ENCODE results near the gene LPP. TPM values are rescaled to one million over a fixed set of nuclear protein-coding genes. Genes with fewer than 3 reads are reported as not detected.

The LPP gene
- total and polyA plus RNA-seq, 10 of the 15 experiments (the other 5 are each of a cell fraction or from before 2014, with no cell fraction given): under 0.01 to 0.62 (median 0.03) TPM

DNA sequence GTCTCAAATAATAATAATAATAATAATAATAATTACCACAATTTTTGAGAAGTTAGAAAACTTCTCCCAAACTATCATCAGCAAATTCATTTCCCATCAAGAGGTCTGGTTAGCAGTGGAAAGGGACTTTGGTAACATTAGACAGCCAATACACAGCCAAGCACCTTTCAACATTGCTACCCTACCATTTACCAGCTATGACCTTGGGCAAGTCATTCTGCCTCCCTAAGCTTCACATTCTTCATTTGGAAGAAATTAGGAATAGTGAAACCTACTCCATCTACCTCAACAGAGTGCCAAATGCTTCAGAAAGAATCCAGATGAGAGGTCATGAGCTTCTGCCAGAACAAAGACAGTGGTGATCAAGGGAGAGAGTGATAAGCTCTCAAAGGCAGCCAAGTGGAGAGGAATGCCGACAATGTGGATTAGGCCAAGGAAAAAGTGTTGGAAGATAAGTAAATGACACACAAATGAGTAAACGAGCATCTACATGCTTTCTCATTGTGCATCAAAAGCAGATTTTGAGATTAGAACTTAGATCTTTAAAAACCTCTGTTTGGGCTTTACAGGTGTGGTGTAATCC is 42.9 kb upstream of the LPP start (continued):
- TF ChIP-seq, protein P1, sequence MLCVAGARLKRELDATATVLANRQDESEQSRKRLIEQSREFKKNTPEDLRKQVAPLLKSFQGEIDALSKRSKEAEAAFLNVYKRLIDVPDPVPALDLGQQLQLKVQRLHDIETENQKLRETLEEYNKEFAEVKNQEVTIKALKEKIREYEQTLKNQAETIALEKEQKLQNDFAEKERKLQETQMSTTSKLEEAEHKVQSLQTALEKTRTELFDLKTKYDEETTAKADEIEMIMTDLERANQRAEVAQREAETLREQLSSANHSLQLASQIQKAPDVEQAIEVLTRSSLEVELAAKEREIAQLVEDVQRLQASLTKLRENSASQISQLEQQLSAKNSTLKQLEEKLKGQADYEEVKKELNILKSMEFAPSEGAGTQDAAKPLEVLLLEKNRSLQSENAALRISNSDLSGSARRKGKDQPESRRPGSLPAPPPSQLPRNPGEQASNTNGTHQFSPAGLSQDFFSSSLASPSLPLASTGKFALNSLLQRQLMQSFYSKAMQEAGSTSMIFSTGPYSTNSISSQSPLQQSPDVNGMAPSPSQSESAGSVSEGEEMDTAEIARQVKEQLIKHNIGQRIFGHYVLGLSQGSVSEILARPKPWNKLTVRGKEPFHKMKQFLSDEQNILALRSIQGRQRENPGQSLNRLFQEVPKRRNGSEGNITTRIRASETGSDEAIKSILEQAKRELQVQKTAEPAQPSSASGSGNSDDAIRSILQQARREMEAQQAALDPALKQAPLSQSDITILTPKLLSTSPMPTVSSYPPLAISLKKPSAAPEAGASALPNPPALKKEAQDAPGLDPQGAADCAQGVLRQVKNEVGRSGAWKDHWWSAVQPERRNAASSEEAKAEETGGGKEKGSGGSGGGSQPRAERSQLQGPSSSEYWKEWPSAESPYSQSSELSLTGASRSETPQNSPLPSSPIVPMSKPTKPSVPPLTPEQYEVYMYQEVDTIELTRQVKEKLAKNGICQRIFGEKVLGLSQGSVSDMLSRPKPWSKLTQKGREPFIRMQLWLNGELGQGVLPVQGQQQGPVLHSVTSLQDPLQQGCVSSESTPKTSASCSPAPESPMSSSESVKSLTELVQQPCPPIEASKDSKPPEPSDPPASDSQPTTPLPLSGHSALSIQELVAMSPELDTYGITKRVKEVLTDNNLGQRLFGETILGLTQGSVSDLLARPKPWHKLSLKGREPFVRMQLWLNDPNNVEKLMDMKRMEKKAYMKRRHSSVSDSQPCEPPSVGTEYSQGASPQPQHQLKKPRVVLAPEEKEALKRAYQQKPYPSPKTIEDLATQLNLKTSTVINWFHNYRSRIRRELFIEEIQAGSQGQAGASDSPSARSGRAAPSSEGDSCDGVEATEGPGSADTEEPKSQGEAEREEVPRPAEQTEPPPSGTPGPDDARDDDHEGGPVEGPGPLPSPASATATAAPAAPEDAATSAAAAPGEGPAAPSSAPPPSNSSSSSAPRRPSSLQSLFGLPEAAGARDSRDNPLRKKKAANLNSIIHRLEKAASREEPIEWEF (IDR thresholded peaks at IDR 0.05; ENCODE audit: insufficient replicate concordance, low read depth, low read length): no peak
- TF ChIP-seq CHD4 (IDR thresholded peaks at IDR 0.05) (no peak), STAT3 (IDR thresholded peaks at IDR 0.05; ENCODE audit: low read depth, low read length) (no peak), MTA2 (IDR thresholded peaks at IDR 0.05; ENCODE audit: low read depth) (no peak), TBL1XR1 (IDR thresholded peaks at IDR 0.05; ENCODE audit: low read depth, low read length) (no peak), ZNF207 (IDR thresholded peaks at IDR 0.05; ENCODE audit: borderline replicate concordance) (no peak), SREBF2 (IDR thresholded peaks at IDR 0.05; ENCODE audit: low read length) (no peak), TCF3 (IDR thresholded peaks at IDR 0.05; ENCODE audit: borderline replicate concordance, insufficient read depth, low read depth, low read length) (no peak)

DNA sequence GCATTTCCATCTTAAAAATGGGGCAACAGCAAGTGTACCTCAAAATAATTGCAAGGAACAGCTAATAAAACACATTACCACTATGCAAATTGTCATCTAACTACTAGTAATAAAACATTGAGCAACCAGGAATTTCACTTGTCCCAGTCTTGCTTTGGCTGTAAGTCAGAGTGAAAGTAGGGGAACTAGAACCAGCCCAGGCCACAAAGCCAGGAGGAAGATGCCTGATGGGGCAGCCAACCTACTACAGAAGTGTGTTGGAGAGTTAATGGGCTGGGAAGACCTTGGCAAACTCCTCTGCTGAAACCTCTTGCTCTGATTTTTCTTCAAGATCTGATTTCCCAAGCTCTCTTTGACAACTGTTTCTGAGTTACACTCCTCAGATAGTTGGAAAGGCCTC is 40.2 kb upstream of the LPP start:
- CTCF ChIA-PET: no interaction called here
- TF ChIP-seq, protein P2, sequence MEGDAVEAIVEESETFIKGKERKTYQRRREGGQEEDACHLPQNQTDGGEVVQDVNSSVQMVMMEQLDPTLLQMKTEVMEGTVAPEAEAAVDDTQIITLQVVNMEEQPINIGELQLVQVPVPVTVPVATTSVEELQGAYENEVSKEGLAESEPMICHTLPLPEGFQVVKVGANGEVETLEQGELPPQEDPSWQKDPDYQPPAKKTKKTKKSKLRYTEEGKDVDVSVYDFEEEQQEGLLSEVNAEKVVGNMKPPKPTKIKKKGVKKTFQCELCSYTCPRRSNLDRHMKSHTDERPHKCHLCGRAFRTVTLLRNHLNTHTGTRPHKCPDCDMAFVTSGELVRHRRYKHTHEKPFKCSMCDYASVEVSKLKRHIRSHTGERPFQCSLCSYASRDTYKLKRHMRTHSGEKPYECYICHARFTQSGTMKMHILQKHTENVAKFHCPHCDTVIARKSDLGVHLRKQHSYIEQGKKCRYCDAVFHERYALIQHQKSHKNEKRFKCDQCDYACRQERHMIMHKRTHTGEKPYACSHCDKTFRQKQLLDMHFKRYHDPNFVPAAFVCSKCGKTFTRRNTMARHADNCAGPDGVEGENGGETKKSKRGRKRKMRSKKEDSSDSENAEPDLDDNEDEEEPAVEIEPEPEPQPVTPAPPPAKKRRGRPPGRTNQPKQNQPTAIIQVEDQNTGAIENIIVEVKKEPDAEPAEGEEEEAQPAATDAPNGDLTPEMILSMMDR (IDR thresholded peaks at IDR 0.05 in 2 of 3, conservative IDR thresholded peaks at IDR 0.05 in 1 of 3; ENCODE audit: control insufficient read depth in 2 of 3, extremely low read depth in 1 of 3, insufficient read depth in 1 of 3, low read depth in 3 of 3, low read length in 3 of 3): no peak
- TF ChIP-seq POLR2A (IDR thresholded peaks at IDR 0.05; ENCODE audit: low read depth, low read length) (no peak), GATAD2B (conservative IDR thresholded peaks at IDR 0.05; ENCODE audit: low read depth) (no peak), GABPA (IDR thresholded peaks at IDR 0.05; ENCODE audit: low read depth) (no peak), PML (IDR thresholded peaks at IDR 0.05; ENCODE audit: low read length) (no peak)
- TF ChIP-seq, protein P3, sequence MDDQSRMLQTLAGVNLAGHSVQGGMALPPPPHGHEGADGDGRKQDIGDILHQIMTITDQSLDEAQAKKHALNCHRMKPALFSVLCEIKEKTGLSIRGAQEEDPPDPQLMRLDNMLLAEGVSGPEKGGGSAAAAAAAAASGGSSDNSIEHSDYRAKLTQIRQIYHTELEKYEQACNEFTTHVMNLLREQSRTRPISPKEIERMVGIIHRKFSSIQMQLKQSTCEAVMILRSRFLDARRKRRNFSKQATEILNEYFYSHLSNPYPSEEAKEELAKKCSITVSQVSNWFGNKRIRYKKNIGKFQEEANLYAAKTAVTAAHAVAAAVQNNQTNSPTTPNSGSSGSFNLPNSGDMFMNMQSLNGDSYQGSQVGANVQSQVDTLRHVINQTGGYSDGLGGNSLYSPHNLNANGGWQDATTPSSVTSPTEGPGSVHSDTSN (IDR thresholded peaks at IDR 0.05; ENCODE audit: insufficient replicate concordance, low read depth, low read length): no peak

More for the DNA sequence above, 40.2 kb upstream of the LPP start:
- Histone ChIP-seq H4K20me1 (ENCODE audit: control insufficient read depth, insufficient read depth) (no peaks in the 10 kb centered on the region), H3K9ac (ENCODE audit: control insufficient read depth, insufficient read depth, low read length) (no peak overlapping the region), H2AFZ (ENCODE audit: control insufficient read depth, low read depth, low read length) (no peak overlapping the region), H3K4me3 (no peak overlapping the region), H3K4me2 (ENCODE audit: control insufficient read depth, insufficient read depth) (no peak overlapping the region), H3K9me3 (replicated peaks; ENCODE audit: control insufficient read depth, insufficient read depth, low read length) (no peaks in the 10 kb centered on the region), H3K27ac (ENCODE audit: control insufficient read depth, insufficient read depth) (no peak overlapping the region), H3K36me3 (ENCODE audit: control insufficient read depth in 2 of 2, insufficient read depth in 2 of 2, low read length in 1 of 2) (no peaks in the 10 kb centered on the region), H3K4me1 (ENCODE audit: control insufficient read depth, insufficient read depth, low read length) (no peaks in the 10 kb centered on the region), H3K27me3 (replicated peaks in 1 of 2; ENCODE audit: control insufficient read depth in 2 of 2, insufficient read depth in 2 of 2, low read length in 1 of 2) (peaks cover 0 to 3% of the 10 kb centered on the region in 2 experiments; a peak in 2 of 4 replicates), H3K79me2 (ENCODE audit: control insufficient read depth, insufficient read depth, low read length) (no peaks in the 10 kb centered on the region)
- DNase-seq (ENCODE audit: low read depth, low spot score): no peak
- no TSS peak for BruUV-seq (replicated peaks)
- in situ Hi-C loops (cut with MboI) (no loop called here), intact Hi-C loops (cut with micrococcal nuclease; ENCODE audit: unreplicated experiment) (no loop called here)
- no peak for FAIRE-seq
- ChIA-PET POLR2A (no interaction called here), RAD21 (ENCODE audit: unreplicated experiment) (no interaction called here), SMC1A (ENCODE audit: uncharacterized antibody, unreplicated experiment) (no interaction called here)
- no peak for ATAC-seq

Data from GM12878 (cell line).